HG03066 (cell line): ENCODE measurements around the gene ADAMTS12.

ENCODE experiments used
- ATAC-seq: cut with Tn5 transposase; IDR thresholded peaks from one replicate; pipeline ENCODE4 v1.9.1; 2021; ENCODE audit warnings: low read depth; ENCODE audit not compliant: unreplicated experiment

The ADAMTS12 gene

GRCh38 chr5:33848554-33848953 is 43.2 kb downstream of the ADAMTS12 start:
- peak; percentile 29 for ATAC-seq

GRCh38 chr5:33846851-33847250 is 44.9 kb downstream of the ADAMTS12 start:
- ATAC-seq, result no peak

- no peak for ATAC-seq
Observed at GRCh38 chr5:33843579-33843978, 48.2 kb downstream of the ADAMTS12 start.

DNA sequence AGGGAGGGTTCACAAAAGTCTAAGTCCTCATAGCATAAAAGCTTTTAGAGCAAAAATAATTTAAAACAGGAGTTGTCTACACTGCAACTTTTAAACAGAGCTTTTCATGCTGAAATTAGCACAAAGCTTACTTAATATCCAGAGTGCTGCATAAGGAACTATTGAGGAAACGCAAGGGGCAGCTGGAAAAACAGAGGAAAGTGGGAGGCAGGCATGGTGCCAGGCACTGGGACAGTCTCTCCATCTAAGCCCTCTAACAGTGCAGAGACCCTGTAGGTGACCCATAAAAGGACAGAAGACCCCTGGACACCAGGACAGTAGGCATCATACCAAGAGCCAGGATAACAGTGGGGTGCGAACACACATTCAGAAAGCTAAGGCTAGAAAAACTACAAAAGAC is 49.3 kb downstream of the ADAMTS12 start:
- ATAC-seq, result no peak

- no peak for ATAC-seq
Observed at GRCh38 chr5:33841891-33842290, 49.9 kb downstream of the ADAMTS12 start.

DNA sequence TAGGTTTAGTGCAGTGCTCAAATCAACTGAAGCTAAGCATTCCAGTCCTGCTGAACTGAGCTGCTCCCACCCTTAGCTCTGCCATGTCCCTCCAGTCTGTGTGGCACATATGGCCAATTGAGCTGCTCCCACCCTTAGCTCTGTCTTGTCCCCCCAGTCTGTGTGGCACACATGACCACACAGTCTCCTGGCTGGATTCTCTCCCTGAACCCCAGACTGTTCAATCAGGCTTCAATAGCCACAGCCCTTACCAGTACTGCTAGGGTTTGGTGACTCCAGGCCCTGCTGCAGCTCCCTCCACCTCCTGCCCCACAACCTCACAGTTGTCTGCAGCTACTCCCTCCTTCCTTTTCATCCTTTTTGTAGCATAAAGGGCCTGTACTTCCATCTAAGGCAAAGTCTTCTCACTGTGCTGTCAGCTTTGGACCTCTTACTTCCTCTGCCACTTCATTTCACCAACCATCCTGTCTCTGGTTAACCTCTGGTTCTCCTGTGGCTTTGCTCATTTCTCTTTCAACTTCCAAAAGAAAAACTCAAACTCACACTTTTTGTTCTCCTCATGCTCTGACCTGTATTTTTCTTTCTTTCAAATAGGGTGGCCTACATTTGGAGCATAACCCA is 50.8 kb downstream of the ADAMTS12 start:
- peak; percentile 77 for ATAC-seq

DNA sequence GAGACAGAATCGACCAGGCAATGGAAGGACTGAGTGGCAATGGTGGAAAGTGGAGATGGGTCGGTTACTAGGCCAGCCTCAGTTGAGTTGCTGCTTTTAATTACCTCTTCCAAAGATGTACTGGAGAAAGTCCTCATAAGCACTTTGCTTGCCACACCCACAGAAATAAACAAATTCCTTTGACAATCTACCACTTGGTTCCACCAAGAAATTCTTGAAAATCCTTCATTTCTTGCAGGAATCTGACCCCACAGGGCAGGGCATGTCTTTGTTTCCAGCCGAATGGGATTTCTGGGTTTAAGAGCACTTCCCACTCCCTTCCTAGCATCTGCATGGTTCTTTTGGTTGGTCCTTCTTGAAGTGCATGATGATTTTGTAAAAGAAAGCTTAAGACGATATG is 54.5 kb downstream of the ADAMTS12 start:
- ATAC-seq, result no peak

DNA sequence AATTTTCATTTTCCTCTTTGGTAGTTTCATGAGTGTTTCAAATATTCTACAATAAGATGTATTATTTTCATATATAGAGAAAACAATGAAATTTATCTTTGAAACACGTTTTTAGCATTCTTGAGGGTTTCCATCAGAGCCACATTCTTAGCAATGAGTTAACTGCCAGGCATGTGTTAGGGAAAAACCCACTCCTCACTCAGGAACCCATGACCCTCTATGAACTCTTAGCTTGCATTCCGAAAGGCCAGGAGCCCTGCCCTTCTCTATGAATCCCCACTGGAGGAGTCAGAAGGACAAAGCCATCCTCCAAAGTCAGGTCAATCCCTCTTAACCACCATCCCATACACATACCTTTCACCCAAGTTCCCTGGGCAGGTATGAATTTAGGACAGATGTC is 57.5 kb downstream of the ADAMTS12 start:
- no peak for ATAC-seq

- no peak for ATAC-seq
Observed at GRCh38 chr5:33833237-33833575, 58.6 kb downstream of the ADAMTS12 start.

DNA sequence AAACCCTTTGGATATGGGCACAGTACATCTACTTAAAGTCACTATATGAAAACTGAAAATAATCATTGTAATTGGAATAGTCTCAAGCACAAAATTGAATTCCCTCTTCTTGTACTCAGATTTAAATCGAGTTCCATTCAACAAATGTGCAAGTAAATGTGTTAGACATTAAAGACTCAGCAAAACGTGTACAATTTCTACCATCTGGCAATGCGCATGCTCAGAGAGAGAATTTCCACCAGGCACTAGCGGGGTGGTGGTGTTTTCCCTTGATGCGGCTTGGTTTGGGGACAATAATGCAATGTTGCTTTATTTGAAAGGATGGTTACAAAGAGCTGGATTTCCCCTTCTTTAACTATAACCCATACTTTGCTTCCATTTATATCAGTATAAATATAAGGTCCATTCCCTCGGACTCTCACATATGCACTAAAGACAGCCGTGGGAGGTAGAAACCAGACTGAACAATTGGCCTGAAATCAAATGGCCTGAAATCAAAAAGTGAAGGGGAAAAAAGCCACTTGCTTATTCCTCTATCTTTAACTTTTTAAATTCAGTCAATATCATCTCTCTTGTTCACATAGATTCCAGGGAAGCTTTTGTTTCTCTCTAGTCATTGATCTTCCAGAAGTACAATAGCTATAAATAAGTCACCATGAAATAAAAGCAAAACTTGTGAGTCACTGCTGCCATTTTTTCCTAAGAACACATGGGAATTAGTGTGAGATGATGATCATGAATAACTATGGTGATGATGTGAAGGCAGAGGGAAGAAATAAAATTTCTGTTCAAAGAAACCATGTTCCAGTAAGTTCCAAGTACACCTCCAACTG is 59.2 kb downstream of the ADAMTS12 start:
- no peak for ATAC-seq

DNA sequence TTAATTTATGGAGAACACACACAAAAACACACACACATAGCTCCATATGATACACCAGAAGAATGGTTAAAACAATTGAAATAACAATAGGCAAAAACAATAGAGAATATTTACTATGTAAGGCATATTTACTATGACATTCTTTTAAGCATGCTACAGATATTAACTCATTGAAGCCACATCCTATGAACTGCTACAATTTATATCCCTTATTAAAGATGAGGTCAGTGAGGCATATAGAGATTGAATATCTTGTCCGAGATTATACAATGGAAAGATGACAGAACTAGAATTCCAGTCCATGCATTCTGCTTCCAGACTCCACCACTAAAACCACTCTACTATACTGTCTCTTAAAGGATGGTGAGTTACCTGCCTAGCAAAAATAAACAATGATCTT is 60.7 kb downstream of the ADAMTS12 start:
- no peak for ATAC-seq

DNA sequence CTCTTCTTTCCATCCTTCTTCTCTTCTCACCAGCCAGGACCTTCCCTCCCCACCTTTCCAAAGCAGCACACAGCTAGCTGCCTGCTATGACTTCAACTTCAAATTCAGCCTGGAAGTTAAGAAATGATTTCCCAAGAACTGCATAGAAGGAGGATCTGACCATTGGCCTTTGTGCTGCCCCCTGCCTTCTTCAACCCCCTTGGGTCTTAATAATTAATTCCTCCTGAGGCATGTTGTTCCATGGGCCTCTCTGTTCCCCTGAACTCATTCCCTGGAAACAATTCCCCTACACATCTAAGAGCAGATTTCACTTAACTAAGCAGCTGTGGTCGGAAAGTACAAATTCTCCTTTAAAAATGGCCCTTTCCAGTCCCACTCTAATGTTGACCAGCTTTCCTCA is 62.4 kb downstream of the ADAMTS12 start:
- ATAC-seq, result no peak

GRCh38 chr5:33828626-33829308 is 63.0 kb downstream of the ADAMTS12 start:
- no peak for ATAC-seq

GRCh38 chr5:33827885-33828284 is 63.9 kb downstream of the ADAMTS12 start:
- ATAC-seq, result no peak

DNA sequence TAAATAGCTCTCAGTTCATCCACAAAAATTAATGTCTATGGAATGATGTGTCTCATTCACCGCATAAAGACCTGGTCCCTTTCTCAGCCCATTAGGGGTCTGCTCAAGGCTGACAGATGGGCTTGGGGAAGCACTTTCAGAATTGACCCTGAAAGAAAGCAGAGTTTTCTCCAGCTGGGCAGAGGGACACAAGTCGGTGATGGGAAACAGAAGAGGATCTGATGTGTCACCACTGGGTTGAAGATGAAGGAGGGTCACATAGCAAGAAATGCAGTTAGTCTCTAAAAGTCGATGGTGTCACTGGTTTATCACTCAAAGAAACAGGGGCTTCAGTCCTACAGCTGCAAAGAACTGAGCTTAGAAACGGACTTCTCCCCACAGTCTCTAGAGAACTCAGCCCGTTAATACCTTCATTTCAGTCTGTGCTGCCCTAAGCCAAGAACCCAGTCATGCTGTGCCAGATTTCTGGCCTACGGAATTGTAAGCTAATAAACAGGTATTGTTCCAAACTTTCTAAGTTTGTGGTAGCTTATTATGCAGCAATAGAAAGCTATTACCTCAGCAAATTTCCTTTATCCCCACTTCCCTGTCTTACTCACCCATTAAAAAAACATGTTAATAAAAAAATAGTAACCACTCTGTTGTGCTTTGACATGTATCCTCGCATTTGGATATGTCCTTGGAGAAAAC is 64.6 kb downstream of the ADAMTS12 start:
- no peak for ATAC-seq

GRCh38 chr5:33824516-33825195 is 67.1 kb downstream of the ADAMTS12 start:
- peak; percentile 91 for ATAC-seq

DNA sequence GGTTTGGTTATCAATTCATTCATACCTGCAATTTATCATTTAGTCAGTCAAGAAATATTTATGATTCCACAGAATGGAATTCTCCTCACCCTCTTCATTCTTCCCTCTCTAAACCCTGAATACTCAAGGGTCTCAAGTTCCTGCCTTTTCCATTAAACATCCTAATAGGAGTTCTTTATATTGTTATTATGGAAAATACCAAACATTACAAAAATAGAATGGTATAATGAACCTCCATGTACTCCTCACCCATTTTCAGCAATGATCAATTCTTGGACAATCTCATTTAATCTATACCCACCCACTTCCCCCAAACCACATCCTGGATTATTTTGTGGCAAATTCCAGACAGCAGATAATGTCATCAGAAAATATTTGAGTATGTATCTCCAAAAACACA is 74.5 kb downstream of the ADAMTS12 start:
- no peak for ATAC-seq

DNA sequence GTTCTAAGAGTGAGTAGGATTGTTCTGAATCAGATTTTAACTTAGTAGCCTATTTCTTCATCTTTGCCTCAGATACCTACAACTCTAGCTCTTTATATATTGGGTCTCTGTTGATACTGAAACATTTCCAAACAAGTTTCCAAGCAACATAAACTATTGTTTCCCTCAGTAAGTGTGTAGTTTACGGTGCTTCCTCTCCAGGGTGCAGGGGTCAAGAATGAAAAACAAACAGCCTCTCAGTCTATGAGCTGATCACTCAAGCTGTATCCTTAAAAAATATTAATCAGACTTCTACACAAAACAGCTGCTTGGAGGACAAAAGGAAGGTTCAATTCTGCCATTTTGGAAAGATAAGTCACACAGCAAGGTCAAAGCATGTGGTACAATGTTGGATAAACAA is 75.0 kb downstream of the ADAMTS12 start:
- no peak for ATAC-seq

GRCh38 chr5:33812746-33813145 is 79.0 kb downstream of the ADAMTS12 start:
- no peak for ATAC-seq

GRCh38 chr5:33810491-33811120 is 81.2 kb downstream of the ADAMTS12 start:
- no peak for ATAC-seq
